ENCODE data around the gene MS4A4A. TPM values are rescaled to one million over a fixed set of nuclear protein-coding genes. Genes with fewer than 3 reads are reported as not detected.

Gene MS4A4A
- total and polyA plus RNA-seq, 12 donors, result 2.2 to 31.6 (median 9.1) TPM

DNA sequence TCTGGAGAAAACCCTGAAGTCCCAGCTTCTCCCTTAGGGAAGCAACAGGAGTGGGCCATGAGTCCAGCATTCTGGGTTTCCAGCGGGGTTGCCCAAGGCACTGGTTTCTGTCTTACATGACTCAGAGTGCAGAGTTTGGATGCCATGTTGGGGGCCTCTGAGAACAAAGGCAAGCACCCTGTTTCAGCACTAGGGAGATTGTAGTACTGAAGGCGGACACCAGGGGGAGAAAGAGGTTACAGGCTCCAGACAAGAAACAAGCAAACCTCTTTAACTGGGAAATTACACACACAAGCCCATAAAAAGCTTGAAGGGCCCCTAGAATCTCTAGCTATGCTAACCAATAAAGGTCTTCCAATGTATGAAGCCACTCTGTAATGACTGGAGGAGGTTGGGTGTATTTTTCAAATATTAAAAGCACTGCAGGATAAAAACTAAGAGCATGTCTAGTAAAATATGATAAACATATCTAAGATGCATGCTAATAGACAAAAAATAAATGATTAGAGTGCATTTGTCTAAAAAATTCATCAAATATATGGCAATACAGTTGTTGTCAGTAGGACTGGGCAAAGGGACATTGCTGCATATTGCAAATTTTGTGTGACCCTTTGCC, 53.6 kb downstream of the MS4A4A start:
- peaks cover 0 to 6% (median 0%) of the 10 kb centered on the region in 7 donors for H3K27me3 ChIP-seq
- peak overlapping the region in 2 of 10 donors; percentile 48 to 83 for H3K27ac ChIP-seq
- H3K36me3 ChIP-seq, result no peaks in the 10 kb centered on the region
- ATAC-seq, result peak in 5 of 8 donors; percentile 38 to 57 (median 45)
- H3K9me3 ChIP-seq, result peaks cover 0 to 15% (median 0%) of the 10 kb centered on the region in 11 donors
- H3K4me3 ChIP-seq, result no peak overlapping the region
- TF ChIP-seq, protein P1, sequence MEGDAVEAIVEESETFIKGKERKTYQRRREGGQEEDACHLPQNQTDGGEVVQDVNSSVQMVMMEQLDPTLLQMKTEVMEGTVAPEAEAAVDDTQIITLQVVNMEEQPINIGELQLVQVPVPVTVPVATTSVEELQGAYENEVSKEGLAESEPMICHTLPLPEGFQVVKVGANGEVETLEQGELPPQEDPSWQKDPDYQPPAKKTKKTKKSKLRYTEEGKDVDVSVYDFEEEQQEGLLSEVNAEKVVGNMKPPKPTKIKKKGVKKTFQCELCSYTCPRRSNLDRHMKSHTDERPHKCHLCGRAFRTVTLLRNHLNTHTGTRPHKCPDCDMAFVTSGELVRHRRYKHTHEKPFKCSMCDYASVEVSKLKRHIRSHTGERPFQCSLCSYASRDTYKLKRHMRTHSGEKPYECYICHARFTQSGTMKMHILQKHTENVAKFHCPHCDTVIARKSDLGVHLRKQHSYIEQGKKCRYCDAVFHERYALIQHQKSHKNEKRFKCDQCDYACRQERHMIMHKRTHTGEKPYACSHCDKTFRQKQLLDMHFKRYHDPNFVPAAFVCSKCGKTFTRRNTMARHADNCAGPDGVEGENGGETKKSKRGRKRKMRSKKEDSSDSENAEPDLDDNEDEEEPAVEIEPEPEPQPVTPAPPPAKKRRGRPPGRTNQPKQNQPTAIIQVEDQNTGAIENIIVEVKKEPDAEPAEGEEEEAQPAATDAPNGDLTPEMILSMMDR (IDR thresholded peaks at IDR 0.05), result peak; percentile 35 to 79 (median 70)
- 11 to 13% methylated on average over 2 of the region's 2 CpGs for WGBS, 2 donors
- intact Hi-C loops (cut with DNase I), result no loop called here
- peak in 1 of 2 donors; percentile 43 for DNase-seq
- peaks cover 0 to 33% (median 0%) of the 10 kb centered on the region in 9 donors for H3K4me1 ChIP-seq

DNA sequence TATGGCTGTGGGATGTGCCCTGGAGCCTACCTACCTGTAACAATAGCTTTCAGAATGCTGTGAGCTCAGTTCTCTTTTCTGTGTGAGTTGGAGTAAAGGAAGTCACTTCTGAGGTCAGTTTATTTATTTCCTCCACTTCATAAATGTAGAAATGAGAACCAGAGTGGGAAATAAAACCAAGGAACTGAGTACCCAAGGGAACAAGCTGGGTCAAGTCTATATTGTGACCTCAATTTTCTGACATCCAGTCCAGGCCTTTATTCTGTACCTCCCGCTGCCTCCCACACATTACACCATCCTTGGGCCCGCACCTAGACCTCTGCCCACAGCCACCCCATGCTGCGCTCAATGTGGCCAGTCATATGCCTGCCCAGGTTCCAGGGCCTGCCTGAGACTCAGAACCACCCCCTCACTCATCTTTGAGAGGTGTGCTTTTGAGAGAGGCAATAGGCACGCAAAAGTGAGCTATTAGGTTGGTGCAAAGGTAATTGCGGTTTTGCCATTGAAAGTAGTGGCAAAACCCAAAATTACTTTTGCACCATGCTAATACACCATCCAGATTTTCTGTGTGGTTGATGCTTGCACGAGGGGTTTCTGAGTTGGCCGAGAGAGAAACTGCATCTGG, 56.4 kb downstream of the MS4A4A start:
- no peaks in the 10 kb centered on the region for H3K9me3 ChIP-seq
- 87 to 91% methylated on average over 7 of the region's 7 CpGs for WGBS, 2 donors
- H3K36me3 ChIP-seq, result no peaks in the 10 kb centered on the region

DNA sequence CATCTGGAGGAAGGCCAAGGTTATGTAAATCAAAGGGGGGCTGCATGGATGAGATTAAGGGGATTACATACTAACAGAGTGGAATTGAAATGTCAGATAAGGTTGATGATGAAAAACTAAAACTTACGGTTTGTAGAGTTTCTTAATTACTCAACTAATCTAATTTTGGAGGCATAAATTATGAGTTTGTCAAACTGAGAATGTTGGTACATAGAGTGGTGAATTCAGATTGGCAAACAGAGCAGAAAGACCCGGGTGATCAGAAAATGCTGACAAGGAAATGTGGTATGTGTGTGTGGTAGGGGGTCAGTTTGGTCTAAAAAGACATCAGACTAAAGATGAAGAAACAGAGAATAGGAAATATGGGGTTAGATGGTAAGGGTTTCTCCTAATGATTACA, 57.6 kb downstream of the MS4A4A start:
- WGBS, 2 donors, result 72 to 74% methylated on average over 2 of the region's 2 CpGs
- no peak overlapping the region for H3K4me3 ChIP-seq
- ATAC-seq, result no peak
- no peak overlapping the region for H3K27ac ChIP-seq
- H3K9me3 ChIP-seq, result peaks cover 0 to 2% (median 0%) of the 10 kb centered on the region in 11 donors
- H3K36me3 ChIP-seq, result no peaks in the 10 kb centered on the region
- intact Hi-C loops (cut with DNase I), result loop anchor here in 1 of 10 donors (5.0 kb wide), 1 partner anchor 364 kb away; no protein-coding TSS in a partner anchor
- H3K27me3 ChIP-seq, result peaks cover 0 to 7% (median 0%) of the 10 kb centered on the region in 7 donors
- peaks cover 0 to 28% (median 0%) of the 10 kb centered on the region in 9 donors for H3K4me1 ChIP-seq
- DNase-seq, result no peak
- TF ChIP-seq, protein P1 (IDR thresholded peaks at IDR 0.05), result no peak

More for the DNA sequence above, 56.4 kb downstream of the MS4A4A start:
- Histone ChIP-seq H3K27ac (no peak overlapping the region), H3K4me3 (no peak overlapping the region), H3K4me1 (peaks cover 0 to 29% (median 0%) of the 10 kb centered on the region in 9 donors), H3K27me3 (peaks cover 0 to 6% (median 0%) of the 10 kb centered on the region in 7 donors)
- TF ChIP-seq, protein P1 (IDR thresholded peaks at IDR 0.05), result no peak
- intact Hi-C loops (cut with DNase I), result loop anchor here in 1 of 10 donors (5.0 kb wide), 1 partner anchor 365 kb away; no protein-coding TSS in a partner anchor
- ATAC-seq, result peak in 2 of 8 donors; percentile 41 to 49
- no peak for DNase-seq

DNA sequence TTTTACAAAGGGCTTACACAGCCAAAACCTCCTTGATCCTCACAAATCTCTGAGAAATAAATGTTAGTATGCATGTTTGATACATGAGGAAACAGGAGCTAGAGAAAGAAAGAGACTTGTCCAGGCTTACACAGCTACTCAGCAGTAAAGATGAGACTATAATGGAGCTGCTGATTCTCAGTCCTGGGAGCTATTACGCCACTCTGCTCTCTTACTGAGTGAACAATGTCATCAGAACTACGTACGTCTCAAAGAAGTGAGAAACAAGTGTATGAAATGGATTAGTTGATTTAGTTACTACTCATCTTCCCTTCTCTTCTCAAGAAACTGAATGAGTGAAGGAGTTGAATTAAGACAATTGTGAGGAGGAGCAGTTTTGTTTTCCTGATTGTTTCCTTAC, 58.9 kb downstream of the MS4A4A start:
- Histone ChIP-seq H3K36me3 (no peaks in the 10 kb centered on the region), H3K4me3 (no peak overlapping the region), H3K27ac (no peak overlapping the region), H3K9me3 (peaks cover 0 to 4% (median 0%) of the 10 kb centered on the region in 11 donors), H3K4me1 (peaks cover 0 to 15% (median 0%) of the 10 kb centered on the region in 9 donors), H3K27me3 (peaks cover 0 to 7% (median 0%) of the 10 kb centered on the region in 7 donors)
- DNase-seq (no peak), ATAC-seq (no peak)
- TF ChIP-seq, protein P1 (IDR thresholded peaks at IDR 0.05), result no peak
- intact Hi-C loops (cut with DNase I), result loop anchor here in 1 of 10 donors (5.0 kb wide), 1 partner anchor 363 kb away; no protein-coding TSS in a partner anchor
- WGBS, 2 donors, result 28 to 39% methylated on average over 3 of the region's 3 CpGs
